OCI-LY1 (cell line): ENCODE results near the gene RASSF10.

Experiments
- H2AFZ ChIP-seq: fragments of 200-600 bp; sonication (generic), shearing (Covaris generic); 2 replicates; pipeline ENCODE4 v1.6.0; 2014; ENCODE audit warnings: antibody characterized with exemption, mild to moderate bottlenecking, low read length
- H3F3A ChIP-seq: fragments of 200-600 bp; sonication (generic), shearing (Covaris generic); 2 replicates; pipeline ENCODE4 v1.6.0; 2014; ENCODE audit warnings: mild to moderate bottlenecking, antibody characterized with exemption, low read length, moderate library complexity; ENCODE audit not compliant: insufficient read depth
- H3K27ac ChIP-seq: fragments of 200-600 bp; sonication (generic); 2 replicates; pipeline ENCODE4 v1.5.1; 2014; ENCODE audit warnings: low read length, mixed run types, mild to moderate bottlenecking, low read depth; ENCODE audit not compliant: poor library complexity, severe bottlenecking
- H3K27me3 ChIP-seq: fragments of 200-600 bp; sonication (generic); 2 replicates; pipeline ENCODE4 v1.6.0; 2014; ENCODE audit warnings: antibody characterized with exemption, mild to moderate bottlenecking, low read length, moderate library complexity; ENCODE audit not compliant: insufficient read depth
- H3K36me3 ChIP-seq: fragments of 200-600 bp; sonication (generic); 2 replicates; pipeline ENCODE4 v1.6.1; 2014; ENCODE audit warnings: mild to moderate bottlenecking, antibody characterized with exemption, low read length, moderate library complexity, mixed read lengths; ENCODE audit not compliant: insufficient read depth
- H3K4me1 ChIP-seq: fragments of 200-600 bp; sonication (generic); 2 replicates; pipeline ENCODE4 v1.5.1; 2014; ENCODE audit warnings: mild to moderate bottlenecking, low read length, moderate library complexity; ENCODE audit not compliant: insufficient read depth, severe bottlenecking
- H3K4me2 ChIP-seq: fragments of 200-600 bp; sonication (generic), shearing (Covaris generic); 2 replicates; pipeline ENCODE4 v1.6.1; 2014; ENCODE audit warnings: low read length
- H3K4me3 ChIP-seq: fragments of 200-600 bp; sonication (generic); 2 replicates; pipeline ENCODE4 v1.5.1; 2014; ENCODE audit warnings: low read length, low read depth, mild to moderate bottlenecking, mixed read lengths; ENCODE audit not compliant: poor library complexity, severe bottlenecking
- H3K79me2 ChIP-seq: fragments of 200-600 bp; shearing (Covaris generic); 2 replicates; pipeline ENCODE4 v1.6.1; 2016; ENCODE audit warnings: mixed run types, low read length, mixed read lengths; ENCODE audit not compliant: insufficient read depth
- H3K9ac ChIP-seq: fragments of 200-600 bp; sonication (generic), shearing (Covaris generic); 2 replicates; pipeline ENCODE4 v1.6.1; 2014; ENCODE audit warnings: mild to moderate bottlenecking, low read length, mixed read lengths
- H3K9me2 ChIP-seq: fragments of 200-600 bp; sonication (generic), shearing (Covaris generic); 2 replicates; pipeline ENCODE4 v1.6.1; 2014; ENCODE audit warnings: low read depth, mild to moderate bottlenecking, low read length, mixed read lengths
- H3K9me3 ChIP-seq: fragments of 200-600 bp; shearing (Covaris generic); 2 replicates; pipeline ENCODE4 v1.6.1; 2014; ENCODE audit warnings: low read length, mixed read lengths
- H4K20me1 ChIP-seq: fragments of 200-600 bp; sonication (generic), shearing (Covaris generic); 2 replicates; pipeline ENCODE4 v1.6.0; 2016; ENCODE audit warnings: mild to moderate bottlenecking, low read length; ENCODE audit not compliant: insufficient read depth
- EZH2 ChIP-seq: fragments of 200-600 bp; sonication (generic), shearing (Covaris generic); IDR thresholded peaks from 2 replicates; pipeline ENCODE4 v1.8.0; 2017; ENCODE audit warnings: borderline replicate concordance, mixed run types, mild to moderate bottlenecking, antibody characterized with exemption, low read length, moderate library complexity, mixed read lengths
- TF ChIP-seq, protein P1 (sequence below): fragments of 200-600 bp; sonication (generic), shearing (Covaris generic); IDR thresholded peaks from 2 replicates; pipeline ENCODE4 v1.5.1; 2017; ENCODE audit warnings: mild to moderate bottlenecking, antibody characterized with exemption, low read length, moderate library complexity, mixed read lengths

RASSF10 gene

DNA sequence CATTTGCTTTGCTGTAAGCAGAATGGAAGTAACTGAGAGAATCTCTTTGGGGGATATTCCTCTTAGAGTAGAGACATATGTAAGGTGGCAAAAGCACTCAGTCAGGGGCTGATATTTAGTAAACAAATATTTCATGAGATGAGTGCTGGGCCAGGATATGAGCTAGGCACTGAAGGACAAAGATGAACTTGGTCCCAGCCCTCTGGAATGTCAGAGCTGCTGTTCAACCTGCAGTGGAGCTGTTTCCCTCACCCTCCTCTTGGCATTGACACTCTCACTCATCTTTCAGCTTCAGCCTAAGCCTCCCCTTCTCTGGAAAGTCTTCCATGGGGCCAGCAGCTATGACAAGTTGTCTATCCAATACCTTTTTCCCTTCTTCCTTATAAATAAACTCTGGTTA lies 22.2 kb downstream of the RASSF10 start:
- no peak overlapping the region for H2AFZ ChIP-seq
- H3K4me1 ChIP-seq: no peaks in the 10 kb centered on the region
- TF ChIP-seq EZH2: no peak
- TF ChIP-seq, protein P1, sequence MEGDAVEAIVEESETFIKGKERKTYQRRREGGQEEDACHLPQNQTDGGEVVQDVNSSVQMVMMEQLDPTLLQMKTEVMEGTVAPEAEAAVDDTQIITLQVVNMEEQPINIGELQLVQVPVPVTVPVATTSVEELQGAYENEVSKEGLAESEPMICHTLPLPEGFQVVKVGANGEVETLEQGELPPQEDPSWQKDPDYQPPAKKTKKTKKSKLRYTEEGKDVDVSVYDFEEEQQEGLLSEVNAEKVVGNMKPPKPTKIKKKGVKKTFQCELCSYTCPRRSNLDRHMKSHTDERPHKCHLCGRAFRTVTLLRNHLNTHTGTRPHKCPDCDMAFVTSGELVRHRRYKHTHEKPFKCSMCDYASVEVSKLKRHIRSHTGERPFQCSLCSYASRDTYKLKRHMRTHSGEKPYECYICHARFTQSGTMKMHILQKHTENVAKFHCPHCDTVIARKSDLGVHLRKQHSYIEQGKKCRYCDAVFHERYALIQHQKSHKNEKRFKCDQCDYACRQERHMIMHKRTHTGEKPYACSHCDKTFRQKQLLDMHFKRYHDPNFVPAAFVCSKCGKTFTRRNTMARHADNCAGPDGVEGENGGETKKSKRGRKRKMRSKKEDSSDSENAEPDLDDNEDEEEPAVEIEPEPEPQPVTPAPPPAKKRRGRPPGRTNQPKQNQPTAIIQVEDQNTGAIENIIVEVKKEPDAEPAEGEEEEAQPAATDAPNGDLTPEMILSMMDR: no peak
- no peak overlapping the region for H3K9ac ChIP-seq
- no peak overlapping the region for H3K4me3 ChIP-seq
- no peak overlapping the region for H3K27ac ChIP-seq
- no peaks in the 10 kb centered on the region for H3K36me3 ChIP-seq
- H3K9me2 ChIP-seq: no peaks in the 10 kb centered on the region
- no peaks in the 10 kb centered on the region for H3K9me3 ChIP-seq
- H3K79me2 ChIP-seq: no peaks in the 10 kb centered on the region
- H3K4me2 ChIP-seq: no peak overlapping the region
- H3K27me3 ChIP-seq: no peaks in the 10 kb centered on the region
- no peaks in the 10 kb centered on the region for H3F3A ChIP-seq
- H4K20me1 ChIP-seq: no peaks in the 10 kb centered on the region

DNA sequence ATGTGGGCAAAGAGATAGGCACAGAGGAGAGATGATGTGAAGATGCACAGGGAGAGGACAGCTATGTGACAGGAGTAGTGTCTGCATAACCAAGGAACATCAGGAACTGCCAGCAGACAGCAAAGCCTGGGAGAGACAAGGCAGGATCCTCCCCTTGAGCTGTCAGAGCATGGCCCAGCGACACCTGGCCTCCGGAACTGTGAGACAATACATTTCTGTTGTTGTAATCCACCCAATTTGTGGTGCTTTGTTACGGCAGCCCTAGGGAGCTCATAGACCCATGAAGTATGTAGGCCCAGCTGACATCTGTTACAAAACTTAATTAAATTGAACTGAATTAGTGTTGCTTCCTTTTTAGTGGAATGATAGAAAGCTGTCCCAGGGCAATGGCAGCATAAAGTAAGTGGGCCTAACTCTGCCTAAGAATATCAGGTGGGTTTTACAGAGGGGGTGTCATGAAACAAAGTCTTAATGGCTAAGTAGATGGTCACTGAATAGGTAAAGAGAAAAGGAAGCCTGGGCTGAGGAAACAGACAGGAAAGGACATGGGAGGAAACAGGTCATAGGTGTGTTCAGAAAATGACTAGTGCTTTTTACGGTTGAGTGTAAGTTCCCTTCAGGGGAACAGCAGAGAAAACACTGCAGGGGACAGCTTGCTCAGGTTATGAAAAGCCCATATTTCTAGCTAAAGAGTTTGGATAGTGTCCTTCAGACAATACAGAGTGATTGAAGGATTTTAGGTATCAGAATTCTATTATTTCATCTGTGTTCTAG lies 24.8 kb downstream of the RASSF10 start:
- Histone ChIP-seq H3K9ac (no peak overlapping the region), H3K9me2 (no peaks in the 10 kb centered on the region), H3K4me3 (no peak overlapping the region), H3F3A (no peaks in the 10 kb centered on the region), H2AFZ (no peak overlapping the region), H3K27me3 (0 out of 2 replicates have a peak, but pooled peaks cover 4% of the 10 kb centered on the region), H3K27ac (no peak overlapping the region), H3K4me1 (no peaks in the 10 kb centered on the region), H4K20me1 (no peaks in the 10 kb centered on the region), H3K79me2 (no peaks in the 10 kb centered on the region), H3K9me3 (no peaks in the 10 kb centered on the region), H3K4me2 (no peak overlapping the region), H3K36me3 (no peaks in the 10 kb centered on the region)
- TF ChIP-seq, protein P1: no peak
- no peak for TF ChIP-seq EZH2

- TF ChIP-seq EZH2: no peak
- TF ChIP-seq, protein P1: no peak
Measured at GRCh38 chr11:13035711-13036110, 26.6 kb downstream of the RASSF10 start.

More at GRCh38 chr11:13035711-13036110, 26.6 kb downstream of the RASSF10 start:
- Histone ChIP-seq H3F3A (no peaks in the 10 kb centered on the region), H2AFZ (no peak overlapping the region), H3K36me3 (no peaks in the 10 kb centered on the region), H3K9me2 (no peaks in the 10 kb centered on the region), H3K4me2 (no peak overlapping the region), H3K79me2 (no peaks in the 10 kb centered on the region), H3K4me1 (no peaks in the 10 kb centered on the region), H3K9ac (no peak overlapping the region), H3K27ac (no peak overlapping the region), H3K27me3 (0 out of 2 replicates have a peak, but pooled peaks cover 4% of the 10 kb centered on the region), H3K4me3 (no peak overlapping the region), H4K20me1 (no peaks in the 10 kb centered on the region), H3K9me3 (no peaks in the 10 kb centered on the region)
